ENCODE data around the gene PI4KB. TPM values are rescaled to one million over a fixed set of nuclear protein-coding genes. Genes with fewer than 3 reads are reported as not detected.

PI4KB gene
- total RNA-seq, 2 experiments from 2014 or later = 46.6 to 47.3 TPM

GRCh38 chr1:151367658-151368392, 40.6 kb upstream of the PI4KB start:
- Mint-ChIP-seq H3K9me3 (peaks cover 3% of the 10 kb centered on the region), H3K4me3 (no peak overlapping the region), H3K27ac (no peak overlapping the region), H3K4me1 (ENCODE audit: low read depth) (no peaks in the 10 kb centered on the region), H3K27me3 (no peaks in the 10 kb centered on the region), H3K36me3 (ENCODE audit: low read depth) (no peaks in the 10 kb centered on the region)
- intact Hi-C loops (cut with micrococcal nuclease) = no loop called here
- no peak for TF ChIP-seq CTCF (IDR thresholded peaks at IDR 0.05)
- ChIA-PET POLR2A (interaction anchor here (0.6 to 1.1 kb wide), 2 partner anchors 26 to 33 kb away, joined by 3 to 4 read pairs; no protein-coding TSS in a partner anchor), CTCF (interaction anchor here (1.5 kb wide), 1 partner anchor 27 kb away, joined by 5 read pairs; no protein-coding TSS in a partner anchor)
- ATAC-seq (no peak), DNase-seq (no peak)

- H3K9me3 Mint-ChIP-seq = peaks cover 12% of the 10 kb centered on the region
- H3K4me1 Mint-ChIP-seq (ENCODE audit: low read depth) = no peaks in the 10 kb centered on the region
- DNase-seq (no peak), ATAC-seq (no peak)
- no peaks in the 10 kb centered on the region for H3K36me3 Mint-ChIP-seq (ENCODE audit: low read depth)
- intact Hi-C loops (cut with micrococcal nuclease) = no loop called here
- H3K27ac Mint-ChIP-seq = no peak overlapping the region
- TF ChIP-seq CTCF (IDR thresholded peaks at IDR 0.05) = no peak
- ChIA-PET CTCF (interaction anchor here (1.2 to 1.4 kb wide), 3 partner anchors 9 to 170 kb away, joined by 3 to 4 read pairs (median 3); no protein-coding TSS in a partner anchor), POLR2A (no interaction called here)
- no peak overlapping the region for H3K4me3 Mint-ChIP-seq
- no peaks in the 10 kb centered on the region for H3K27me3 Mint-ChIP-seq
Measured at GRCh38 chr1:151364996-151365395, 37.8 kb upstream of the PI4KB start.

GRCh38 chr1:151362308-151363155, 35.3 kb upstream of the PI4KB start:
- DNase-seq = no peak
- Mint-ChIP-seq H3K9me3 (peaks cover 12% of the 10 kb centered on the region), H3K27me3 (no peaks in the 10 kb centered on the region), H3K4me3 (no peak overlapping the region), H3K36me3 (ENCODE audit: low read depth) (no peaks in the 10 kb centered on the region), H3K4me1 (ENCODE audit: low read depth) (no peaks in the 10 kb centered on the region), H3K27ac (no peak overlapping the region)
- POLR2A ChIA-PET = no interaction called here
- intact Hi-C loops (cut with micrococcal nuclease) = no loop called here
- ATAC-seq = no peak
- CTCF ChIA-PET = no interaction called here
- TF ChIP-seq CTCF (IDR thresholded peaks at IDR 0.05) = no peak

GRCh38 chr1:151361883-151362282, 34.7 kb upstream of the PI4KB start:
- Mint-ChIP-seq H3K36me3 (ENCODE audit: low read depth) (no peaks in the 10 kb centered on the region), H3K4me1 (ENCODE audit: low read depth) (no peaks in the 10 kb centered on the region), H3K4me3 (no peak overlapping the region), H3K9me3 (peaks cover 12% of the 10 kb centered on the region), H3K27ac (no peak overlapping the region), H3K27me3 (no peaks in the 10 kb centered on the region)
- intact Hi-C loops (cut with micrococcal nuclease) = no loop called here
- no peak for TF ChIP-seq CTCF (IDR thresholded peaks at IDR 0.05)
- ChIA-PET CTCF (no interaction called here), POLR2A (no interaction called here)
- ATAC-seq (no peak), DNase-seq (no peak)

GRCh38 chr1:151356696-151357095, 29.5 kb upstream of the PI4KB start:
- H3K27ac Mint-ChIP-seq = no peak overlapping the region
- TF ChIP-seq CTCF (IDR thresholded peaks at IDR 0.05) = no peak
- H3K4me3 Mint-ChIP-seq = no peak overlapping the region
- H3K4me1 Mint-ChIP-seq (ENCODE audit: low read depth) = no peaks in the 10 kb centered on the region
- H3K36me3 Mint-ChIP-seq (ENCODE audit: low read depth) = no peaks in the 10 kb centered on the region
- H3K9me3 Mint-ChIP-seq = peaks cover 3% of the 10 kb centered on the region
- ChIA-PET CTCF (interaction anchor here (0.8 to 2.4 kb wide), 4 partner anchors 8 to 200 kb away, joined by 3 to 13 read pairs (median 4); partner anchors contain the start of gene TNFAIP8L2), POLR2A (no interaction called here)
- intact Hi-C loops (cut with micrococcal nuclease) = no loop called here
- DNase-seq (no peak), ATAC-seq (no peak)
- no peaks in the 10 kb centered on the region for H3K27me3 Mint-ChIP-seq

Measured in activated CD8-positive, alpha-beta T cell treated with anti-CD3 and anti-CD28 coated beads for 36 hours (primary cell).